ENCODE results near the gene RAD50. TPM values are rescaled to one million over a fixed set of nuclear protein-coding genes. Genes with fewer than 3 reads are reported as not detected.
"Not testable (repeated sequence)": the region's sequence is repeated elsewhere in the genome, so short reads cannot be mapped to it uniquely, and the experiment has no call there.

The RAD50 gene
- total RNA-seq, 1 donor from 2014 or later, result 42.6 TPM

- Mint-ChIP-seq H3K4me3 (peak overlapping the region; percentile 97), H3K4me1 (peaks cover 28% of the 10 kb centered on the region), H3K27ac (peak overlapping the region; percentile 94), H3K9me3 (peaks cover 3% of the 10 kb centered on the region), H3K36me3 (ENCODE audit: low read depth) (peaks cover 15% of the 10 kb centered on the region), H3K27me3 (no peaks in the 10 kb centered on the region)
- TF ChIP-seq CTCF (IDR thresholded peaks at IDR 0.05), result no peak
- DNase-seq (peak; percentile 26), ATAC-seq (ENCODE audit: low read depth) (peak; percentile 26)
- intact Hi-C loops (cut with micrococcal nuclease), result loop anchor here (2.0 to 10.0 kb wide), 3 partner anchors 67 to 763 kb away; partner anchors contain the start of genes FNIP1 and IRF1
- ChIA-PET CTCF (interaction anchor here (1.0 kb wide), 1 partner anchor 31 kb away, joined by 3 read pairs; no protein-coding TSS in a partner anchor), POLR2A (interaction anchor here (0.9 to 1.3 kb wide), 12 partner anchors 20 to 1669 kb away, joined by 3 to 17 read pairs (median 4); partner anchors contain the start of genes GDF9, HSPA4, IRF1 and PPP2CA)
Measured at GRCh38 chr5:132557478-132558172, 848 bp downstream of the RAD50 start.

- ChIA-PET CTCF (no interaction called here), POLR2A (no interaction called here)
- TF ChIP-seq CTCF (IDR thresholded peaks at IDR 0.05), result no peak
- H3K27ac Mint-ChIP-seq, result no peak overlapping the region
- H3K27me3 Mint-ChIP-seq, result no peaks in the 10 kb centered on the region
- peaks cover 3% of the 10 kb centered on the region for H3K9me3 Mint-ChIP-seq
- ATAC-seq (ENCODE audit: low read depth), result no peak
- H3K4me3 Mint-ChIP-seq, result peak overlapping the region; percentile 21
- intact Hi-C loops (cut with micrococcal nuclease), result loop anchor here (5.0 to 10.0 kb wide), 2 partner anchors 147 to 765 kb away; partner anchors contain the start of gene FNIP1
- peaks cover 28% of the 10 kb centered on the region for H3K4me1 Mint-ChIP-seq
- H3K36me3 Mint-ChIP-seq (ENCODE audit: low read depth), result peaks cover 15% of the 10 kb centered on the region
- no peak for DNase-seq
Measured at GRCh38 chr5:132559383-132560060, 2.7 kb downstream of the RAD50 start.

- POLR2A ChIA-PET, result interaction anchor here (0.7 kb wide), 1 partner anchor 561 kb away, joined by 5 read pairs; no protein-coding TSS in a partner anchor
Measured at GRCh38 chr5:132561601-132562000, 4.8 kb downstream of the RAD50 start.

GRCh38 chr5:132564555-132564954, 7.8 kb downstream of the RAD50 start:
- H3K27ac Mint-ChIP-seq; H3K9me3 Mint-ChIP-seq; CTCF ChIA-PET; H3K4me1 Mint-ChIP-seq; intact Hi-C loops (cut with micrococcal nuclease); H3K27me3 Mint-ChIP-seq; H3K4me3 Mint-ChIP-seq; ATAC-seq (ENCODE audit: low read depth); DNase-seq; POLR2A ChIA-PET: not testable (repeated sequence)
- H3K36me3 Mint-ChIP-seq (ENCODE audit: low read depth), result peaks cover 33% of the 10 kb centered on the region

More at GRCh38 chr5:132561601-132562000, 4.8 kb downstream of the RAD50 start:
- TF ChIP-seq CTCF (IDR thresholded peaks at IDR 0.05), result no peak
- Mint-ChIP-seq H3K36me3 (ENCODE audit: low read depth) (peaks cover 18% of the 10 kb centered on the region), H3K9me3 (peaks cover 7% of the 10 kb centered on the region), H3K27ac (no peak overlapping the region), H3K4me3 (no peak overlapping the region), H3K4me1 (peaks cover 20% of the 10 kb centered on the region), H3K27me3 (no peaks in the 10 kb centered on the region)
- CTCF ChIA-PET, result no interaction called here
- DNase-seq, result no peak
- intact Hi-C loops (cut with micrococcal nuclease), result no loop called here
- no peak for ATAC-seq (ENCODE audit: low read depth)

- ChIA-PET POLR2A (no interaction called here), CTCF (no interaction called here)
- Mint-ChIP-seq H3K4me1 (no peaks in the 10 kb centered on the region), H3K36me3 (ENCODE audit: low read depth) (peaks cover 48% of the 10 kb centered on the region), H3K27ac (no peak overlapping the region), H3K27me3 (no peaks in the 10 kb centered on the region), H3K9me3 (peaks cover 7% of the 10 kb centered on the region), H3K4me3 (no peak overlapping the region)
- ATAC-seq (ENCODE audit: low read depth), result no peak
- no peak for DNase-seq
- intact Hi-C loops (cut with micrococcal nuclease), result no loop called here
- no peak for TF ChIP-seq CTCF (IDR thresholded peaks at IDR 0.05)
Measured at GRCh38 chr5:132566657-132567056, 9.9 kb downstream of the RAD50 start.

Data from activated B cell treated with CpG ODN at 0.5 μM for 24 hours (primary cell).